ENCODE results near the gene NXN. TPM values are rescaled to one million over a fixed set of nuclear protein-coding genes. Genes with fewer than 3 reads are reported as not detected.

NXN gene
- polyA plus RNA-seq, 3 donors, result not detected

GRCh38 chr17:1002771-1003555 is 23.4 kb upstream of the NXN start:
- peaks cover 61 to 77% of the 10 kb centered on the region in 2 donors for H3K36me3 Mint-ChIP-seq
- peaks cover 91% of the 10 kb centered on the region for H4K20me1 ChIP-seq (ENCODE audit: insufficient read depth, low read length)
- H3K27ac Mint-ChIP-seq, result peak overlapping the region in 1 of 7 donors; percentile 15
- peaks cover 4 to 7% of the 10 kb centered on the region in 2 donors for H3K4me1 ChIP-seq (ENCODE audit: control insufficient read depth in 1 of 2, insufficient read depth in 2 of 2, low read length in 2 of 2)
- no peak overlapping the region for H3K4me3 ChIP-seq (replicated peaks in 1 of 3; ENCODE audit: low read depth in 2 of 3, low read length in 3 of 3)
- peaks cover 76 to 78% of the 10 kb centered on the region in 2 donors for H3K36me3 ChIP-seq (replicated peaks in 1 of 2; ENCODE audit: control insufficient read depth in 1 of 2, insufficient read depth in 2 of 2, low read length in 2 of 2)
- no peak overlapping the region for H3K4me2 ChIP-seq (replicated peaks; ENCODE audit: extremely low read depth, low read length, poor library complexity, severe bottlenecking)
- intact Hi-C loops (cut with micrococcal nuclease), result loop anchor here in 1 of 2 donors (10.0 kb wide), 1 partner anchor 52 kb away; no protein-coding TSS in a partner anchor
- no peak for DNase-seq
- H3K4me1 Mint-ChIP-seq, result peaks cover 5% of the 10 kb centered on the region
- peaks cover 0 to 2% (median 1%) of the 10 kb centered on the region in 3 donors for H3K27me3 Mint-ChIP-seq (ENCODE audit: low read depth in 3 of 3)
- no peaks in the 10 kb centered on the region for H3K27me3 ChIP-seq (ENCODE audit: control insufficient read depth in 2 of 2, insufficient read depth in 2 of 2, low read length in 2 of 2)
- H3K4me3 Mint-ChIP-seq, result no peak overlapping the region
- H3K27ac ChIP-seq (ENCODE audit: low read depth in 1 of 2, low read length in 2 of 2), result no peak overlapping the region
- no peaks in the 10 kb centered on the region for H3K9me3 ChIP-seq (replicated peaks in 1 of 2; ENCODE audit: control insufficient read depth in 1 of 2, insufficient read depth in 1 of 2, low read length in 2 of 2)
- no peak overlapping the region for H3K9ac ChIP-seq (ENCODE audit: insufficient read depth, low read length, poor library complexity, severe bottlenecking)
- no peak overlapping the region for H2AFZ ChIP-seq (ENCODE audit: insufficient read depth, low read depth, low read length, poor library complexity, severe bottlenecking)
- TF ChIP-seq CTCF (IDR thresholded peaks at IDR 0.05), result no peak
- no peaks in the 10 kb centered on the region for H3K9me3 Mint-ChIP-seq
- H3K79me2 ChIP-seq (ENCODE audit: insufficient read depth, low read length), result peaks cover 10% of the 10 kb centered on the region
- WGBS (ENCODE audit: insufficient coverage), result 93% methylated on average over 11 of the region's 19 CpGs

- TF ChIP-seq CTCF (IDR thresholded peaks at IDR 0.05), result no peak
- Histone ChIP-seq H3K9me3 (replicated peaks in 1 of 2; ENCODE audit: control insufficient read depth in 1 of 2, insufficient read depth in 1 of 2, low read length in 2 of 2) (no peaks in the 10 kb centered on the region), H3K4me3 (replicated peaks in 1 of 3; ENCODE audit: low read depth in 2 of 3, low read length in 3 of 3) (no peak overlapping the region), H3K27ac (ENCODE audit: low read depth in 1 of 2, low read length in 2 of 2) (no peak overlapping the region), H3K79me2 (ENCODE audit: insufficient read depth, low read length) (peaks cover 16% of the 10 kb centered on the region), H4K20me1 (ENCODE audit: insufficient read depth, low read length) (peaks cover 88% of the 10 kb centered on the region), H3K9ac (ENCODE audit: insufficient read depth, low read length, poor library complexity, severe bottlenecking) (no peak overlapping the region), H3K27me3 (ENCODE audit: control insufficient read depth in 2 of 2, insufficient read depth in 2 of 2, low read length in 2 of 2) (no peaks in the 10 kb centered on the region), H3K4me2 (replicated peaks; ENCODE audit: extremely low read depth, low read length, poor library complexity, severe bottlenecking) (no peak overlapping the region), H2AFZ (ENCODE audit: insufficient read depth, low read depth, low read length, poor library complexity, severe bottlenecking) (no peak overlapping the region), H3K4me1 (ENCODE audit: control insufficient read depth in 1 of 2, insufficient read depth in 2 of 2, low read length in 2 of 2) (peaks cover 9 to 13% of the 10 kb centered on the region in 2 donors), H3K36me3 (replicated peaks in 1 of 2; ENCODE audit: control insufficient read depth in 1 of 2, insufficient read depth in 2 of 2, low read length in 2 of 2) (peaks cover 70 to 73% of the 10 kb centered on the region in 2 donors)
- intact Hi-C loops (cut with micrococcal nuclease), result loop anchor here in 1 of 2 donors (10.0 kb wide), 1 partner anchor 52 kb away; no protein-coding TSS in a partner anchor
- Mint-ChIP-seq H3K36me3 (peaks cover 55 to 72% of the 10 kb centered on the region in 2 donors), H3K9me3 (no peaks in the 10 kb centered on the region), H3K27ac (peak overlapping the region in 3 of 7 donors; percentile 15 to 47 (median 33)), H3K4me3 (no peak overlapping the region), H3K27me3 (ENCODE audit: low read depth in 3 of 3) (peaks cover 0 to 2% (median 1%) of the 10 kb centered on the region in 3 donors), H3K4me1 (peaks cover 11% of the 10 kb centered on the region)
- no peak for DNase-seq
- 100% methylated on average over 3 of the region's 4 CpGs for WGBS (ENCODE audit: insufficient coverage)
These were observed 22.8 kb upstream of the NXN start for GRCh38 chr17:1002412-1002753.
